Omental fat pad (tissue), 4 donors: ENCODE measurements around the gene ZNF273. TPM values are rescaled to one million over a fixed set of nuclear protein-coding genes. Genes with fewer than 3 reads are reported as not detected.
"Not testable (repeated sequence)": the region's sequence is repeated elsewhere in the genome, so short reads cannot be mapped to it uniquely, and the experiment has no call there.

ENCODE experiments used
- ATAC-seq: fragments of 150-250 bp; one replicate; pipeline ENCODE4 v1.9.1; 2016; ENCODE audit warnings: mild to moderate bottlenecking, moderate library complexity; ENCODE audit not compliant: low FRiP score
- DNase-seq: peaks from one replicate; pipeline ENCODE4 v3.0.0-alpha.2; 2019; ENCODE audit warnings: low spot score
- total RNA-seq, 4 donors: library from RNA; depleted of rRNA; stranded (reverse); fragments of >200 nt; gene quantifications; one replicate each; pipeline ENCODE4 v1.1.0, GENCODE V29; 2016
- TF ChIP-seq, protein P1 (sequence below), 3 donors: fragments of 450-650 bp; IDR thresholded peaks; one replicate each; pipeline ENCODE4 v1.5.1; 2016 to 2017; ENCODE audit warnings: antibody characterized with exemption in 3 of 3, mild to moderate bottlenecking in 3 of 3, moderate library complexity in 2 of 3

Gene ZNF273
- total RNA-seq, 4 donors from 2014 or later: 2.4 to 12.9 (median 5.8) TPM

GRCh38 chr7:64890761-64891362, 12.2 kb upstream of the ZNF273 start:
- ATAC-seq (no peak), DNase-seq (no peak)
- TF ChIP-seq, protein P1, sequence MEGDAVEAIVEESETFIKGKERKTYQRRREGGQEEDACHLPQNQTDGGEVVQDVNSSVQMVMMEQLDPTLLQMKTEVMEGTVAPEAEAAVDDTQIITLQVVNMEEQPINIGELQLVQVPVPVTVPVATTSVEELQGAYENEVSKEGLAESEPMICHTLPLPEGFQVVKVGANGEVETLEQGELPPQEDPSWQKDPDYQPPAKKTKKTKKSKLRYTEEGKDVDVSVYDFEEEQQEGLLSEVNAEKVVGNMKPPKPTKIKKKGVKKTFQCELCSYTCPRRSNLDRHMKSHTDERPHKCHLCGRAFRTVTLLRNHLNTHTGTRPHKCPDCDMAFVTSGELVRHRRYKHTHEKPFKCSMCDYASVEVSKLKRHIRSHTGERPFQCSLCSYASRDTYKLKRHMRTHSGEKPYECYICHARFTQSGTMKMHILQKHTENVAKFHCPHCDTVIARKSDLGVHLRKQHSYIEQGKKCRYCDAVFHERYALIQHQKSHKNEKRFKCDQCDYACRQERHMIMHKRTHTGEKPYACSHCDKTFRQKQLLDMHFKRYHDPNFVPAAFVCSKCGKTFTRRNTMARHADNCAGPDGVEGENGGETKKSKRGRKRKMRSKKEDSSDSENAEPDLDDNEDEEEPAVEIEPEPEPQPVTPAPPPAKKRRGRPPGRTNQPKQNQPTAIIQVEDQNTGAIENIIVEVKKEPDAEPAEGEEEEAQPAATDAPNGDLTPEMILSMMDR (IDR thresholded peaks at IDR 0.05): no peak

DNA sequence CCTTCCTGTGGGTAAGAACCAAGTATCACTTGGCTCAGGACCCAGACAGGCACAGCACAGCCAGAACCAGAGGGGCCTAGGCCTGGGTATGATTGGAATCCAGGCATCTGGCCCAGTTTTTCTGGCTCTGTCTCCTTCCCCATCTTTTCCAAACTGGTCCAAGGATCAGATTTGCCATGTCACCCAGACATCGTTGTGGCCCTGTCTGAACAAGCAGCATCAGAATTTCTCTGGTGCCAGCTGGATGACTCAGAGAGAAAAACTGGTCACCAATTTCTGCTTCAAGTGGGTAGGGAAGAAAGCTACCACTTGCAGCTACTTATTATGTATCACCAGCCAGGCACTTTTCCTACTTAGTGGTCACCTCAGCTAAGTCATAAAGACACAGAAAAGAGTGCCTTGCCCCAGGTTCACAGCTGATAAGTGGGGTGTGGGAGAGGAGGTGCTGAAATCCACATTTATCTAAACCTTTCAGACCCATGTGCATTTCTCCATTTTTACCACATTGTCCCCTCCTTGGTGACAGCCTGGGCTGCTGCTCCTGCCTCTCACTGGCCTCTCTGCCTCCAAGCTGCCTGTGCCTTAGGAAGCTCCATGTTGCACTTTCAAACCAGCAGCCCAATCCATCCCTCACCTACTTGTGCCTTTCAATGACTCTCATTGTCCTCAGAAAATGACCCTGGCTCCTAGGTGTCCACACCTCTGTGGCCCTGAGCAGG, 11.6 kb upstream of the ZNF273 start:
- ATAC-seq, DNase-seq: not testable (repeated sequence)

DNA sequence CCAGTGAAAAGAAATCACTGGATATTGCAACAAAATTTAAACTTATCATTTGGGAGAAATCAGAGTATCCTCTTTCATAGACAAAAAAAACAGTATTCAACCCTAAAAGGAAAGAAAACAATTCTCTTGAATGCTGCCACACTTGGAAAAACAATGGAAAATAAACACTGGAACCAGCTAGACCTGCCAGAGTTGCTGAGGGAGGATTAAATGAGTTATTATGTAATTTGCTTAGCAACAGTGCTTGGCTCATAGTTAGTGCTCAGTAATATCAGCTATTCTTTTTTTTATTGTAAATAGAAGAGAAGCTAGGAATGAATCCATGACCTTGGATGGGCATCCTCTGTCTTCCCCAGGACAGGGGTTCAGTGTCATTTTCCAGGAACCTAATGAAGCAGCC, 11.0 kb upstream of the ZNF273 start:
- TF ChIP-seq, protein P1 (IDR thresholded peaks at IDR 0.05): no peak
- ATAC-seq (no peak), DNase-seq (no peak)

DNA sequence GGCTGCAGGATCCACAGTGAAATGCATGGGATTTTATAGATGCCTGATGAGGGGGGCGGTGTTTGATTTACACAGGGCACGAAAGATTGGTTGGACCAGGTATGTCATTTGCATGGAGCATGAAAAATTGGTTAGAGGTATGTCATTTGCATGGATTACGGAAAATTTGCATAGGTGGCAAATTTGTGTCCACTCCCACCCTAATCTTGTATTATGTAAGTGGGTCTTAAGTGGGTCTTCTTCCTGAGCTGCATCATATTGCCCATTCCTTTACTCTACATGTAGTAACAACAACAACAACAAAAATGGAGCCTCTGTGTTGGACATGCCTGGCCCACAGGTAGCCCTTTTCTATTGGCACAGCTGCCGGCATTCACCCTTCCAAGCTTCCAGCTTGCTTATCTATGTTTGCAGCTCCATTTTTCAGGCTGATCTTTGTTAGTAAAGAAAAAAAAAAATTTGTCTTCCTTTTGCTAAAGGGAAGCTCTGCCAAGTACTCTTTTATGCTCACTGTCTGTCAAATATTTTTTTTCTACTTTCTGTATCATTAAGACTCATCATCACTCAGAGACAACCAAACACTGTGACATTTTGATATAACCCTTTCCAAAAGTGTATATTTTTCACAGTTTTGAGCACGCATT, 10.3 kb upstream of the ZNF273 start:
- ATAC-seq: no peak
- TF ChIP-seq, protein P1 (IDR thresholded peaks at IDR 0.05): no peak
- DNase-seq: no peak

- TF ChIP-seq, protein P1 (IDR thresholded peaks at IDR 0.05): no peak
- DNase-seq (no peak), ATAC-seq (no peak)
Measured at GRCh38 chr7:64893401-64893800, 9.7 kb upstream of the ZNF273 start.

DNA sequence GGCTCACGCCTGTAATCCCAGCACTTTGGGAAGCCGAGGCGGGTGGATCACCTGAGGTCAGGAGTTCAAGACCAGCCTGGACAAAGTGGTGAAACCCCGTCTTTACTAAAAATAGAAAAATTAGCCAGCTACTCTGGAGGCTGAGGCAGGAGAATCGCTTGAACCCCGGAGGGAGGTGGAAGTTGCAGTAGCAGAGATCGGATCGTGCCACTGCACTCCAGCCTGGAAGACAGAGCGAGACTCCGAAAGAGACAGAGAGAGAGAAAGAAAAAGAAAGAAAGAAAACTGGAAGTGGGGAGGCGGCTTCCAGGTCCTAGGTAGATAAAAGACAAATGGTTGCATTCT, 640 bp upstream of the ZNF273 start:
- ATAC-seq, DNase-seq: not testable (repeated sequence)

- ATAC-seq (no peak), DNase-seq (no peak)
- TF ChIP-seq, protein P1 (IDR thresholded peaks at IDR 0.05): no peak
Measured at GRCh38 chr7:64904008-64904407, 935 bp downstream of the ZNF273 start.

DNA sequence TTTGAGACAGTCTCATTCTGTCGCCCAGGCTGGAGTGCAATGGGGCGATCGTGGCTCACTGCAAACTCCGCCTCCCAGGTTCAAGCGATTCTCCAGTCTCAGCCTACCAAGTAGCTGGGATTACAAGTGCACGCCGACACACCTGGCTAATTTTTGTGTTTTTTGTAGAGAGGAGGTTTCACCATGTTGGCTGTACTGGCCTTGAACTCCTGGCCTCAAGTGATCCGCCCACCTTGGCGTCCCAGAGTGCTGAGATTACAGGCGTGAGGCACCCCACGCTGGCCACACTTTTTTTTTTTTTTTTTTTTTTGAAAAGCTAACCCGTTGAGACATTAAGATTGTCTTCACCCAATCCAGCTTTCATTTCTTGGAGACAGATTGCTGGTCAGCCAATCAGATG, 2.1 kb downstream of the ZNF273 start:
- TF ChIP-seq, protein P1 (IDR thresholded peaks at IDR 0.05): no peak
- ATAC-seq: no peak

More for the DNA sequence above, 2.1 kb downstream of the ZNF273 start:
- DNase-seq: no peak
